IMR-90 (cell line): Measurements from ENCODE around the gene EDC4. TPM values are rescaled to one million over a fixed set of nuclear protein-coding genes. Genes with fewer than 3 reads are reported as not detected.

ENCODE experiments used
- ATAC-seq: fragments of 200-7000 bp; cut with Tn5 transposase; 2 replicates; pipeline ENCODE4 v1.9.1; 2020; ENCODE audit warnings: low read depth, mild to moderate bottlenecking, moderate library complexity
- BruUV-seq: library from RNA; stranded (reverse); fragments of 400-500 nt; replicated peaks from 2 replicates; lab custom pipeline; 2021; lab: Mats Ljungman, UMichigan
- CTCF ChIA-PET: fragments of 300-600 bp; formaldehyde crosslinking; extraction: SDS; loops from one replicate; lab custom pipeline; 2021; ENCODE audit warnings: antibody characterized with exemption; lab: Yijun Ruan, JAX
- POLR2A ChIA-PET: fragments of 300-600 bp; sonication (Branson Sonifier 250); formaldehyde crosslinking; loops from one replicate; lab custom pipeline; 2022; ENCODE audit warnings: antibody characterized with exemption; ENCODE audit not compliant: unreplicated experiment; lab: Charles Lee
- DNase-seq: peaks from one replicate; pipeline ENCODE4 v3.0.0; 2013
- H2AFZ ChIP-seq: replicated peaks from 2 replicates; pipeline ENCODE3; 2013; ENCODE audit warnings: low read length, mild to moderate bottlenecking; ENCODE audit not compliant: poor library complexity
- H2AK5ac ChIP-seq: 2 replicates; pipeline ENCODE4 v1.6.1; 2013; ENCODE audit warnings: low read depth, low read length, inconsistent platforms
- H2AK9ac ChIP-seq: replicated peaks from 2 replicates; pipeline ENCODE3; 2013; ENCODE audit warnings: mild to moderate bottlenecking, low read depth, low read length, moderate library complexity; ENCODE audit not compliant: poor library complexity
- H2BK120ac ChIP-seq: 2 replicates; pipeline ENCODE4 v1.6.1; 2013; ENCODE audit warnings: low read depth, low read length, inconsistent platforms
- H2BK15ac ChIP-seq: 3 replicates; pipeline ENCODE4 v1.6.1; 2013; ENCODE audit warnings: low read depth, low read length, inconsistent platforms
- H2BK20ac ChIP-seq: 2 replicates; pipeline ENCODE4 v1.6.1; 2013; ENCODE audit warnings: low read depth, mild to moderate bottlenecking, inconsistent platforms, low read length, moderate library complexity
- H2BK5ac ChIP-seq: 2 replicates; pipeline ENCODE4 v1.6.1; 2013; ENCODE audit warnings: mild to moderate bottlenecking, low read depth, low read length, inconsistent platforms; ENCODE audit not compliant: poor library complexity, severe bottlenecking
- H3K14ac ChIP-seq: replicated peaks from 2 replicates; pipeline ENCODE4 v1.6.1; 2013; ENCODE audit warnings: low read depth, low read length, inconsistent platforms
- H3K18ac ChIP-seq: 2 replicates; pipeline ENCODE4 v1.6.1; 2013; ENCODE audit warnings: low read depth, low read length, control low read depth
- H3K23ac ChIP-seq: 2 replicates; pipeline ENCODE4 v1.6.1; 2013; ENCODE audit warnings: low read depth, low read length, inconsistent platforms
- H3K27ac ChIP-seq: 2 replicates; pipeline ENCODE4 v1.5.1; 2013; ENCODE audit warnings: mild to moderate bottlenecking, control low read depth, low read length; ENCODE audit not compliant: insufficient read depth
- H3K27me3 ChIP-seq: 2 replicates; pipeline ENCODE4 v1.6.1; 2013; ENCODE audit warnings: low read length; ENCODE audit not compliant: control insufficient read depth, insufficient read depth
- H3K36me3 ChIP-seq: 2 replicates; pipeline ENCODE4 v1.6.1; 2013; ENCODE audit warnings: low read length, mixed read lengths; ENCODE audit not compliant: control insufficient read depth, insufficient read depth
- H3K4ac ChIP-seq: 2 replicates; pipeline ENCODE4 v1.6.1; 2013; ENCODE audit warnings: low read depth, low read length, inconsistent platforms
- H3K4me1 ChIP-seq: 2 replicates; pipeline ENCODE4 v1.6.1; 2013; ENCODE audit warnings: low read length, mixed read lengths; ENCODE audit not compliant: control insufficient read depth, insufficient read depth
- H3K4me2 ChIP-seq: 2 replicates; pipeline ENCODE4 v1.6.1; 2013; ENCODE audit warnings: low read depth, mild to moderate bottlenecking, control low read depth, low read length, moderate library complexity
- H3K4me3 ChIP-seq: 2 replicates; pipeline ENCODE4 v1.5.1; 2013; ENCODE audit warnings: low read depth, mild to moderate bottlenecking, control low read depth, low read length, moderate library complexity; ENCODE audit not compliant: insufficient read depth
- H3K56ac ChIP-seq: 2 replicates; pipeline ENCODE4 v1.6.1; 2013; ENCODE audit warnings: low read length, inconsistent platforms; ENCODE audit not compliant: insufficient read depth; ENCODE audit errors: extremely low read depth
- H3K79me1 ChIP-seq, 2 experiments: 2 replicates each; pipeline ENCODE4 v1.6.1; 2013; ENCODE audit warnings: low read length in 2 of 2, inconsistent platforms in 1 of 2, low read depth in 1 of 2
- H3K9ac ChIP-seq: 2 replicates; pipeline ENCODE4 v1.6.1; 2013; ENCODE audit warnings: low read depth, low read length, control low read depth
- H3K9me1 ChIP-seq: 2 replicates; pipeline ENCODE4 v1.6.1; 2013; ENCODE audit warnings: low read length, inconsistent platforms; ENCODE audit not compliant: insufficient read depth
- H3K9me3 ChIP-seq: 2 replicates; pipeline ENCODE4 v1.6.1; 2013; ENCODE audit warnings: low read length; ENCODE audit not compliant: control insufficient read depth, insufficient read depth
- H4K20me1 ChIP-seq: 2 replicates; pipeline ENCODE4 v1.6.1; 2013; ENCODE audit warnings: low read length, inconsistent platforms; ENCODE audit not compliant: insufficient read depth
- H4K5ac ChIP-seq: 2 replicates; pipeline ENCODE4 v1.6.1; 2013; ENCODE audit warnings: mild to moderate bottlenecking, low read depth, low read length, control low read depth
- H4K8ac ChIP-seq, 2 experiments: 2 replicates each; pipeline ENCODE4 v1.6.1; 2013; ENCODE audit warnings: low read depth in 2 of 2, low read length in 2 of 2, control low read depth in 1 of 2, inconsistent platforms in 1 of 2
- H4K91ac ChIP-seq: 2 replicates; pipeline ENCODE4 v1.6.1; 2013; ENCODE audit warnings: low read depth, low read length, inconsistent platforms; ENCODE audit not compliant: insufficient read depth
- MXI1 ChIP-seq: IDR thresholded peaks from 2 replicates; pipeline ENCODE4 v1.6.1; 2012; ENCODE audit warnings: low read depth, mild to moderate bottlenecking, low read length, moderate library complexity, borderline replicate concordance
- POLR2A ChIP-seq: IDR thresholded peaks from 2 replicates; pipeline ENCODE4 v1.6.1; 2012; ENCODE audit warnings: mild to moderate bottlenecking, low read depth, low read length
- RAD21 ChIP-seq: IDR thresholded peaks from 2 replicates; pipeline ENCODE4 v1.6.1; 2012; ENCODE audit warnings: low read length, improper control_type of control experiment
- SMC3 ChIP-seq: fragments of 150-350 bp; IDR thresholded peaks from 2 replicates; pipeline ENCODE4 v1.6.1; 2016; ENCODE audit warnings: low read depth, mild to moderate bottlenecking, antibody characterized with exemption, low read length, moderate library complexity
- WGBS, 2 experiments: methylation state at CpG; one replicate each; pipeline versions ENCODE4 v1.1.5 to v1.1.7; 2013; ENCODE audit warnings: missing lambda C conversion rate in 2 of 2; ENCODE audit not compliant: insufficient read length in 1 of 2; ENCODE audit errors: extremely low coverage in 2 of 2; 5-methylcytosine and 5-hydroxymethylcytosine counted together
- dilution Hi-C: fragments of 300-500 bp; cut with HindIII; formaldehyde crosslinking; loops from one replicate; pipeline ENCODE4 v1.14.3; 2018; ENCODE audit warnings: low sequenced_read_pairs; ENCODE audit not compliant: unreplicated experiment
- in situ Hi-C: fragments of 300-500 bp; cut with MboI; formaldehyde crosslinking; loops from 3 replicates; pipeline ENCODE4 v1.14.3; 2019; ENCODE audit warnings: low sequenced_read_pairs, inconsistent platforms, mixed read lengths
- intact Hi-C: fragments of 100-400 bp; cut with micrococcal nuclease; formaldehyde crosslinking; loops from 2 replicates; pipeline ENCODE4 v1.10.0; 2022
- polyA plus RNA-seq, 3 experiments: library from polyadenylated mRNA; depleted of rRNA; stranded (reverse); fragments of >200 nt; gene quantifications; 2 replicates each; pipeline ENCODE4 v1.2.3, GENCODE V29; 2012; ENCODE audit warnings: low replicate concordance in 1 of 3
- total RNA-seq: library from RNA; depleted of rRNA; stranded (reverse); fragments of >200 nt; gene quantifications from 2 replicates; pipeline ENCODE4 v1.2.3, GENCODE V29; 2012

The EDC4 gene
- total and polyA plus RNA-seq, 2 of the 4 experiments (the other 2 are of a cell fraction), result 33.2 to 64.0 TPM

- no TSS peak for BruUV-seq
- H3K9me1 ChIP-seq, result peaks cover 7% of the 10 kb centered on the region; the same call in 1 of the 2 replicates
- POLR2A ChIA-PET, result interaction anchor here (1.1 kb wide), 1 partner anchor 10 kb away, joined by 3 read pairs; no protein-coding TSS in a partner anchor
These were observed 39.2 kb upstream of the EDC4 start for GRCh38 chr16:67833415-67834241.

More at GRCh38 chr16:67833415-67834241, 39.2 kb upstream of the EDC4 start:
- no peak overlapping the region for H2BK20ac ChIP-seq
- peak overlapping the region; percentile 79 for H3K9ac ChIP-seq
- peak overlapping the region; percentile 56; the same call in 1 of the 2 replicates for H4K5ac ChIP-seq
- peak overlapping the region; percentile 75 for H3K4me3 ChIP-seq
- CTCF ChIA-PET, result interaction anchor here (2.4 kb wide), 1 partner anchor 17 kb away, joined by 11 read pairs; no protein-coding TSS in a partner anchor
- ATAC-seq, result peak; percentile 99
- peak overlapping the region; percentile 98 for H2AK9ac ChIP-seq
- H3K27me3 ChIP-seq, result no peaks in the 10 kb centered on the region
- H3K27ac ChIP-seq, result peak overlapping the region; percentile 77
- H3K4ac ChIP-seq, result peak overlapping the region; percentile 87
- DNase-seq, result peak; percentile 84
- in situ Hi-C loops (no loop called here), intact Hi-C loops (no loop called here), dilution Hi-C loops (no loop called here)
- peak overlapping the region; percentile 98 for H3K14ac ChIP-seq
- peak overlapping the region; percentile 59 for H2BK5ac ChIP-seq
- no peak overlapping the region for H2BK15ac ChIP-seq
- peak overlapping the region; percentile 44; the same call in 1 of the 2 replicates for H3K56ac ChIP-seq
- H3K36me3 ChIP-seq, result peaks cover 32% of the 10 kb centered on the region
- H4K20me1 ChIP-seq, result no peaks in the 10 kb centered on the region
- peak overlapping the region; percentile 98 for H3K23ac ChIP-seq
- H3K18ac ChIP-seq, result no peak overlapping the region; the same call in 1 of the 2 replicates
- 1% methylated on average over 25 of the region's 49 CpGs; no CpG with 5 or more reads in 1 of the 2 experiments for WGBS, 2 experiments
- peaks cover 6 to 36% of the 10 kb centered on the region in 2 experiments; a peak in 3 of 4 replicates for H3K79me1 ChIP-seq
- H3K4me2 ChIP-seq, result peak overlapping the region; percentile 99
- peak overlapping the region; percentile 58; the same call in 1 of the 2 replicates for H2BK120ac ChIP-seq
- TF ChIP-seq POLR2A, result peak; percentile 84
- no peak for TF ChIP-seq RAD21
- no peak for TF ChIP-seq SMC3
- peak; percentile 98 for TF ChIP-seq MXI1
- peak overlapping the region; percentile 91 for H2AK5ac ChIP-seq
- H4K91ac ChIP-seq, result peak overlapping the region; percentile 60
- no peaks in the 10 kb centered on the region for H3K9me3 ChIP-seq
- peak overlapping the region; percentile 71 to 99 for H4K8ac ChIP-seq
- peak overlapping the region; percentile 97 for H2AFZ ChIP-seq
- H3K4me1 ChIP-seq, result peaks cover 2% of the 10 kb centered on the region
